SK-N-SH (cell line): ENCODE data around the gene TRPM3. TPM values are rescaled to one million over a fixed set of nuclear protein-coding genes. Genes with fewer than 3 reads are reported as not detected.

Experiments
- CTCF ChIA-PET: fragments of 300-600, 350-600 bp; formaldehyde crosslinking; extraction: SDS; loops from one replicate; lab custom pipeline; 2021; lab: Yijun Ruan, JAX
- POLR2A ChIA-PET: fragments of 350-600 bp; sonication (Branson Sonifier 250); formaldehyde crosslinking; extraction: SDS; loops from one replicate; lab custom pipeline; 2020; ENCODE audit warnings: antibody characterized with exemption, inconsistent platforms; lab: Yijun Ruan, JAX
- DNase-seq: peaks from one replicate; pipeline ENCODE4 v3.0.0; 2012
- H2AFZ ChIP-seq: fragments of 200-600 bp; sonication (generic); 2 replicates; pipeline ENCODE4 v1.8.1; 2016; ENCODE audit warnings: antibody characterized with exemption, mild to moderate bottlenecking, low read depth
- H3F3A ChIP-seq: fragments of 200-600 bp; sonication (generic); replicated peaks from 2 replicates; pipeline ENCODE3; 2016; ENCODE audit warnings: antibody characterized with exemption, mild to moderate bottlenecking; ENCODE audit not compliant: insufficient read depth
- H3K27ac ChIP-seq, 2 experiments: fragments of 200-500 bp in 1 of 2; fragments of 200-600 bp in 1 of 2; sonication (Bioruptor generic) in 1 of 2; sonication (generic), shearing (Covaris generic) in 1 of 2; 2 replicates each; pipeline versions ENCODE4 v1.5.1 to v1.6.1; 2014 to 2016; ENCODE audit warnings: low read depth in 2 of 2, inconsistent platforms in 1 of 2, low read length in 1 of 2, mild to moderate bottlenecking in 1 of 2, mixed read lengths in 1 of 2
- H3K27me3 ChIP-seq: fragments of 200-600 bp; sonication (generic), shearing (Covaris generic); 2 replicates; pipeline ENCODE4 v1.6.1; 2016; ENCODE audit warnings: mixed run types; ENCODE audit not compliant: insufficient read depth
- H3K36me3 ChIP-seq, 2 experiments: fragments of 200-500 bp in 1 of 2; fragments of 200-600 bp in 1 of 2; sonication (Bioruptor generic) in 1 of 2; sonication (generic) in 1 of 2; replicated peaks in 1 of 2; 2 replicates each; pipeline versions ENCODE3 to v1.5.1; 2014 to 2016; ENCODE audit warnings: low read length in 1 of 2, mild to moderate bottlenecking in 1 of 2; ENCODE audit not compliant: insufficient read depth in 2 of 2, control insufficient read depth in 1 of 2
- H3K4me1 ChIP-seq, 2 experiments: fragments of 200-500 bp in 1 of 2; fragments of 200-600 bp in 1 of 2; sonication (Bioruptor generic) in 1 of 2; sonication (generic), shearing (Covaris generic) in 1 of 2; 2 replicates each; pipeline versions ENCODE4 v1.5.1 to v1.6.1; 2014 to 2016; ENCODE audit warnings: low read depth in 1 of 2, low read length in 1 of 2, mixed run types in 1 of 2; ENCODE audit not compliant: insufficient read depth in 2 of 2, control insufficient read depth in 1 of 2
- H3K4me2 ChIP-seq: fragments of 200-600 bp; sonication (generic), shearing (Covaris generic); 2 replicates; pipeline ENCODE4 v1.6.1; 2017; ENCODE audit warnings: mixed run types
- H3K4me3 ChIP-seq, 2 experiments: fragments of 200-500 bp in 1 of 2; fragments of 200-600 bp in 1 of 2; sonication (Bioruptor generic) in 1 of 2; sonication (generic), shearing (Covaris generic) in 1 of 2; 2 replicates each; pipeline versions ENCODE4 v1.5.1 to v1.8.1; 2014 to 2016; ENCODE audit warnings: low read depth in 2 of 2, inconsistent platforms in 1 of 2, low read length in 1 of 2, mild to moderate bottlenecking in 1 of 2, mixed read lengths in 1 of 2, moderate library complexity in 1 of 2
- H3K79me2 ChIP-seq: fragments of 200-600 bp; sonication (generic); 2 replicates; pipeline ENCODE4 v1.8.1; 2017; ENCODE audit warnings: mild to moderate bottlenecking; ENCODE audit not compliant: insufficient read depth
- H3K9ac ChIP-seq: fragments of 200-600 bp; sonication (generic); 2 replicates; pipeline ENCODE4 v1.6.1; 2017; ENCODE audit warnings: mixed run types
- H3K9me2 ChIP-seq: fragments of 200-600 bp; sonication (generic); 2 replicates; pipeline ENCODE4 v1.6.1; 2017; ENCODE audit warnings: mixed run types
- H3K9me3 ChIP-seq: fragments of 200-600 bp; sonication (generic); 2 replicates; pipeline ENCODE4 v1.6.1; 2017; ENCODE audit warnings: mixed run types, mild to moderate bottlenecking, moderate library complexity
- H4K20me1 ChIP-seq: fragments of 200-600 bp; sonication (generic); 2 replicates; pipeline ENCODE4 v1.6.1; 2017; ENCODE audit warnings: mild to moderate bottlenecking, mixed run types; ENCODE audit not compliant: insufficient read depth
- CHD2 ChIP-seq: fragments of 150-350 bp; IDR thresholded peaks from 2 replicates; pipeline ENCODE4 v1.6.1; 2018; ENCODE audit warnings: low read length; ENCODE audit not compliant: partially characterized antibody
- ELF1 ChIP-seq: IDR thresholded peaks from 2 replicates; pipeline ENCODE4 v1.4.0; 2012
- EP300 ChIP-seq, 2 experiments: IDR thresholded peaks; 2 replicates each; pipeline versions ENCODE4 v1.4.0 to v1.6.1; 2012; ENCODE audit warnings: borderline replicate concordance in 1 of 2, low read depth in 1 of 2, low read length in 1 of 2
- FOSL2 ChIP-seq: IDR thresholded peaks from 2 replicates; pipeline ENCODE4 v1.4.0; 2012; ENCODE audit warnings: low read depth, mild to moderate bottlenecking, moderate library complexity, borderline replicate concordance
- FOXJ3 ChIP-seq: sonication (generic); formaldehyde crosslinking; IDR thresholded peaks from 2 replicates; pipeline ENCODE4 v1.5.1; 2020; ENCODE audit warnings: mild to moderate bottlenecking, missing genetic modification reagents
- GATA2 ChIP-seq: sonication (generic); formaldehyde crosslinking; IDR thresholded peaks from 2 replicates; pipeline ENCODE4 v1.5.0; 2020; ENCODE audit warnings: mild to moderate bottlenecking, missing genetic modification reagents
- NFIC ChIP-seq: IDR thresholded peaks from 2 replicates; pipeline ENCODE4 v1.4.0; 2012; ENCODE audit warnings: borderline replicate concordance
- PBX3 ChIP-seq: IDR thresholded peaks from 2 replicates; pipeline ENCODE4; 2012
- REST ChIP-seq: IDR thresholded peaks from 2 replicates; pipeline ENCODE4 v1.6.1; 2012; ENCODE audit warnings: mild to moderate bottlenecking, low read depth, low read length, moderate library complexity
- RFX5 ChIP-seq: IDR thresholded peaks from 2 replicates; pipeline ENCODE4 v1.6.1; 2012; ENCODE audit warnings: mild to moderate bottlenecking, improper control_type of control experiment, low read length
- RXRA ChIP-seq: IDR thresholded peaks from 2 replicates; pipeline ENCODE4 v1.4.0; 2012; ENCODE audit warnings: low read depth, mild to moderate bottlenecking, borderline replicate concordance
- SIN3A ChIP-seq: IDR thresholded peaks from 2 replicates; pipeline ENCODE4 v1.6.1; 2012; ENCODE audit warnings: low read depth, mild to moderate bottlenecking, low read length, moderate library complexity, borderline replicate concordance
- SMC3 ChIP-seq: IDR thresholded peaks from 2 replicates; pipeline ENCODE4 v1.6.1; 2012; ENCODE audit warnings: low read depth, low read length, improper control_type of control experiment
- TEAD4 ChIP-seq: IDR thresholded peaks from 2 replicates; pipeline ENCODE4 v1.4.0; 2012; ENCODE audit warnings: mild to moderate bottlenecking, borderline replicate concordance; ENCODE audit not compliant: insufficient read depth
- YY1 ChIP-seq: IDR thresholded peaks from 2 replicates; pipeline ENCODE4 v1.4.0; 2012; ENCODE audit warnings: low read depth, mild to moderate bottlenecking
- WGBS: methylation state at CpG from one replicate; pipeline ENCODE4 v1.1.6; 2017; ENCODE audit warnings: low lambda C conversion rate; 5-methylcytosine and 5-hydroxymethylcytosine counted together
- polyA plus RNA-seq, 3 experiments: library from polyadenylated mRNA; depleted of rRNA; stranded (reverse); fragments of >200 nt; gene quantifications; 2 replicates each; pipeline ENCODE4 v1.2.3, GENCODE V29; 2012

Gene TRPM3
- polyA plus RNA-seq, 1 of the 3 experiments (the other 2 are of a cell fraction): not detected

GRCh38 chr9:71136696-71137095 lies 15.3 kb upstream of the TRPM3 start:
- 17% methylated on average over 6 of the region's 6 CpGs for WGBS
- no peaks in the 10 kb centered on the region for H3K27me3 ChIP-seq
- no peak overlapping the region for H3K27ac ChIP-seq
- no peaks in the 10 kb centered on the region for H3K9me2 ChIP-seq
- H3K36me3 ChIP-seq: no peaks in the 10 kb centered on the region
- H3K9me3 ChIP-seq: no peaks in the 10 kb centered on the region
- POLR2A ChIA-PET: no interaction called here
- no peaks in the 10 kb centered on the region for H4K20me1 ChIP-seq
- no peak overlapping the region for H3K4me3 ChIP-seq
- DNase-seq: no peak
- no peaks in the 10 kb centered on the region for H3K79me2 ChIP-seq
- no peak overlapping the region for H2AFZ ChIP-seq
- H3K4me2 ChIP-seq: no peak overlapping the region
- CTCF ChIA-PET: no interaction called here
- H3K4me1 ChIP-seq: no peaks in the 10 kb centered on the region
- no peaks in the 10 kb centered on the region for H3F3A ChIP-seq
- TF ChIP-seq SIN3A: no peak
- TF ChIP-seq RXRA: no peak
- TF ChIP-seq FOSL2: no peak
- TF ChIP-seq CHD2: no peak
- no peak for TF ChIP-seq REST
- TF ChIP-seq, all 33 proteins: peak for 0
- H3K9ac ChIP-seq: no peak overlapping the region

- no peak for DNase-seq
- POLR2A ChIA-PET: no interaction called here
- TF ChIP-seq NFIC (no peak), PBX3 (no peak), EP300 (IDR thresholded peaks at IDR 0.05; ENCODE audit: borderline replicate concordance in 1 of 2, low read depth in 1 of 2, low read length in 1 of 2) (no peak), ELF1 (no peak), TEAD4 (no peak), CHD2 (no peak), FOSL2 (no peak), RFX5 (no peak), RXRA (no peak), SIN3A (no peak), SMC3 (no peak), GATA2 (CRISPR knock-in tag) (no peak), FOXJ3 (CRISPR knock-in tag) (no peak), YY1 (no peak)
- TF ChIP-seq, all 33 proteins: peak for 0
- no peak overlapping the region for H3K9ac ChIP-seq
- H3K4me1 ChIP-seq: no peaks in the 10 kb centered on the region
- H3K4me3 ChIP-seq: no peak overlapping the region
- no peak overlapping the region for H2AFZ ChIP-seq
- no peaks in the 10 kb centered on the region for H3K79me2 ChIP-seq
- no peaks in the 10 kb centered on the region for H3F3A ChIP-seq
- H3K27ac ChIP-seq: no peak overlapping the region
- no peaks in the 10 kb centered on the region for H3K9me2 ChIP-seq
- no peak overlapping the region for H3K4me2 ChIP-seq
- CTCF ChIA-PET: interaction anchor here (1.0 kb wide), 1 partner anchor 119 kb away, joined by 3 read pairs; no protein-coding TSS in a partner anchor
- H4K20me1 ChIP-seq: no peaks in the 10 kb centered on the region
- no peaks in the 10 kb centered on the region for H3K36me3 ChIP-seq
- H3K27me3 ChIP-seq: no peaks in the 10 kb centered on the region
- H3K9me3 ChIP-seq: no peaks in the 10 kb centered on the region
- WGBS: 0% methylated on average over 3 of the region's 3 CpGs
These were observed 9.7 kb upstream of the TRPM3 start for GRCh38 chr9:71131145-71131544.
